ENCODE results near the gene TAMALIN.

DNA sequence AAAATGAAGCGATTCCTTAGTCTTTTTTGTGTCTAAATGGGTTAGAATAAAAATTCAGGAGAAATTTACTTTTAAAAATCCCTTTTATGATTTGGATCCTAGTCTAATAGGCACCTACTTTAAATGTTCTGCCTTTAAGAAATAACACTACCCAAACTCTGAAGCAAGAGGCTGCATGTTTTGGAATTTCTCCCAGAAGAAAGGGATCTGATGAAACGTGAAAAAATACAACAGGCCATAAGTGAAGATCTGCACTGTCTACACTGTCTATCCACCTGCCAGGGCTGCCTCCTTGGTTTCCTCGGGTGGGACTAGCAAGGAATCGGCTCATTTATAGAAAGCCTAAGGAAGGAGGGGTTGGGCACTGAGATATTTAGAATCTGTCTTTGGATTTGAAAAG, 33.2 kb upstream of the TAMALIN start:
- TF ChIP-seq, protein P1, sequence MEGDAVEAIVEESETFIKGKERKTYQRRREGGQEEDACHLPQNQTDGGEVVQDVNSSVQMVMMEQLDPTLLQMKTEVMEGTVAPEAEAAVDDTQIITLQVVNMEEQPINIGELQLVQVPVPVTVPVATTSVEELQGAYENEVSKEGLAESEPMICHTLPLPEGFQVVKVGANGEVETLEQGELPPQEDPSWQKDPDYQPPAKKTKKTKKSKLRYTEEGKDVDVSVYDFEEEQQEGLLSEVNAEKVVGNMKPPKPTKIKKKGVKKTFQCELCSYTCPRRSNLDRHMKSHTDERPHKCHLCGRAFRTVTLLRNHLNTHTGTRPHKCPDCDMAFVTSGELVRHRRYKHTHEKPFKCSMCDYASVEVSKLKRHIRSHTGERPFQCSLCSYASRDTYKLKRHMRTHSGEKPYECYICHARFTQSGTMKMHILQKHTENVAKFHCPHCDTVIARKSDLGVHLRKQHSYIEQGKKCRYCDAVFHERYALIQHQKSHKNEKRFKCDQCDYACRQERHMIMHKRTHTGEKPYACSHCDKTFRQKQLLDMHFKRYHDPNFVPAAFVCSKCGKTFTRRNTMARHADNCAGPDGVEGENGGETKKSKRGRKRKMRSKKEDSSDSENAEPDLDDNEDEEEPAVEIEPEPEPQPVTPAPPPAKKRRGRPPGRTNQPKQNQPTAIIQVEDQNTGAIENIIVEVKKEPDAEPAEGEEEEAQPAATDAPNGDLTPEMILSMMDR (IDR thresholded peaks at IDR 0.05), result no peak
- no peak for TF ChIP-seq POLR2A (IDR thresholded peaks at IDR 0.05)

All from ovary (tissue), 3 donors.